Tibial artery (tissue), 4 donors: Measurements from ENCODE around the gene BEND5.

Experiments
- DNase-seq, 2 donors: peaks; one replicate each; pipeline ENCODE4 v3.0.0-alpha.2; 2019
- H3K27ac ChIP-seq, 2 donors: fragments of 200-600 bp; sonication (generic) in 1 of 2; 1 replicate in 1 of 2; 2 replicates in 1 of 2; pipeline ENCODE4 v1.5.1; 2018 to 2019; ENCODE audit warnings: mild to moderate bottlenecking in 1 of 2
- H3K27me3 ChIP-seq, 2 donors: fragments of 200-600 bp; sonication (generic) in 1 of 2; one replicate each; pipeline versions ENCODE4 v1.5.1 to v1.6.0; 2016 to 2019
- H3K36me3 ChIP-seq, 3 donors: fragments of 200-600 bp; sonication (generic) in 2 of 3; one replicate each; pipeline ENCODE4 v1.5.1; 2016 to 2019; ENCODE audit warnings: mild to moderate bottlenecking in 2 of 3
- H3K4me1 ChIP-seq, 4 donors: fragments of 200-600 bp; sonication (generic) in 2 of 4; 1 replicate in 3 of 4; 2 replicates in 1 of 4; pipeline ENCODE4 v1.5.1; 2016 to 2019
- H3K4me3 ChIP-seq, 2 donors: fragments of 200-600 bp; sonication (generic) in 1 of 2; 1 replicate in 1 of 2; 2 replicates in 1 of 2; pipeline ENCODE4 v1.5.1; 2018 to 2019; ENCODE audit warnings: mild to moderate bottlenecking in 2 of 2
- H3K9me3 ChIP-seq, 3 donors: fragments of 200-600 bp; sonication (generic) in 1 of 3; one replicate each; pipeline ENCODE4 v1.5.1; 2016 to 2019
- CTCF ChIP-seq, 2 experiments: fragments of 200-600 bp in 1 of 2; fragments of 450-650 bp in 1 of 2; IDR thresholded peaks; one replicate each; pipeline ENCODE4 v1.5.1; 2017 to 2019; ENCODE audit warnings: antibody characterized with exemption in 2 of 2, mild to moderate bottlenecking in 1 of 2, moderate library complexity in 1 of 2
- intact Hi-C: fragments of 100-400 bp; cut with DNase I; formaldehyde crosslinking; loops from one replicate; pipeline ENCODE4 v1.15.0; 2023; ENCODE audit warnings: low total_unique reads

BEND5 gene

GRCh38 chr1:48717082-48717481, 59.6 kb downstream of the BEND5 start:
- intact Hi-C loops, result no loop called here
- Histone ChIP-seq H3K36me3 (no peaks in the 10 kb centered on the region), H3K4me3 (no peak overlapping the region), H3K27ac (no peak overlapping the region), H3K4me1 (no peaks in the 10 kb centered on the region), H3K9me3 (no peaks in the 10 kb centered on the region), H3K27me3 (no peaks in the 10 kb centered on the region)
- no peak for TF ChIP-seq CTCF (IDR thresholded peaks at IDR 0.05)
- DNase-seq, result no peak

- H3K4me3 ChIP-seq, result no peak overlapping the region
- H3K36me3 ChIP-seq, result no peaks in the 10 kb centered on the region
- H3K9me3 ChIP-seq, result no peaks in the 10 kb centered on the region
- no peaks in the 10 kb centered on the region for H3K27me3 ChIP-seq
- TF ChIP-seq CTCF (IDR thresholded peaks at IDR 0.05), result no peak
- H3K4me1 ChIP-seq, result no peaks in the 10 kb centered on the region
- H3K27ac ChIP-seq, result no peak overlapping the region
- intact Hi-C loops, result no loop called here
- DNase-seq, result no peak
These were observed 60.8 kb downstream of the BEND5 start for GRCh38 chr1:48715921-48716320.

- Histone ChIP-seq H3K36me3 (no peaks in the 10 kb centered on the region), H3K27me3 (no peaks in the 10 kb centered on the region), H3K27ac (no peak overlapping the region), H3K4me3 (no peak overlapping the region), H3K9me3 (no peaks in the 10 kb centered on the region), H3K4me1 (no peaks in the 10 kb centered on the region)
- intact Hi-C loops, result no loop called here
- no peak for DNase-seq
- no peak for TF ChIP-seq CTCF (IDR thresholded peaks at IDR 0.05)
These were observed 65.8 kb downstream of the BEND5 start for GRCh38 chr1:48710915-48711314.

- Histone ChIP-seq H3K27ac (no peak overlapping the region), H3K4me3 (no peak overlapping the region), H3K9me3 (no peaks in the 10 kb centered on the region), H3K4me1 (no peaks in the 10 kb centered on the region), H3K27me3 (no peaks in the 10 kb centered on the region), H3K36me3 (no peaks in the 10 kb centered on the region)
- TF ChIP-seq CTCF (IDR thresholded peaks at IDR 0.05), result no peak
- intact Hi-C loops, result no loop called here
- no peak for DNase-seq
These were observed 66.4 kb downstream of the BEND5 start for GRCh38 chr1:48710318-48710717.

GRCh38 chr1:48704736-48705135, 72.0 kb downstream of the BEND5 start:
- no peak for DNase-seq
- TF ChIP-seq CTCF (IDR thresholded peaks at IDR 0.05), result no peak
- no peaks in the 10 kb centered on the region for H3K4me1 ChIP-seq
- no peaks in the 10 kb centered on the region for H3K9me3 ChIP-seq
- intact Hi-C loops, result no loop called here
- no peaks in the 10 kb centered on the region for H3K36me3 ChIP-seq
- no peaks in the 10 kb centered on the region for H3K27me3 ChIP-seq
- no peak overlapping the region for H3K27ac ChIP-seq
- H3K4me3 ChIP-seq, result no peak overlapping the region

- no peaks in the 10 kb centered on the region for H3K36me3 ChIP-seq
- no peaks in the 10 kb centered on the region for H3K4me1 ChIP-seq
- H3K27ac ChIP-seq, result no peak overlapping the region
- H3K27me3 ChIP-seq, result peaks cover 0 to 4% of the 10 kb centered on the region in 2 donors
- intact Hi-C loops, result no loop called here
- no peak overlapping the region for H3K4me3 ChIP-seq
- TF ChIP-seq CTCF (IDR thresholded peaks at IDR 0.05), result no peak
- H3K9me3 ChIP-seq, result no peaks in the 10 kb centered on the region
- DNase-seq, result no peak
These were observed 75.2 kb downstream of the BEND5 start for GRCh38 chr1:48701445-48701844.
